Kidney (tissue), 14 donors: Measurements from ENCODE around the gene PNMA1. TPM values are rescaled to one million over a fixed set of nuclear protein-coding genes. Genes with fewer than 3 reads are reported as not detected.

Experiments used
- DNase-seq, 5 donors: peaks; one replicate each; pipeline ENCODE4 v3.0.0-alpha.2; 2013 to 2020
- FAIRE-seq: peaks from 2 replicates; lab custom pipeline; 2012; peaks lifted over from hg19 to GRCh38; lab: Jason Lieb, UNC
- H3K27ac ChIP-seq, 2 donors: one replicate each; pipeline ENCODE4 v1.7.0; 2013; ENCODE audit warnings: low read depth in 2 of 2, low read length in 2 of 2, inconsistent platforms in 1 of 2
- H3K27me3 ChIP-seq: one replicate; pipeline ENCODE4 v1.7.1; 2013; ENCODE audit warnings: low read length, inconsistent platforms; ENCODE audit not compliant: control insufficient read depth, insufficient read depth
- H3K36me3 ChIP-seq, 3 donors: one replicate each; pipeline versions ENCODE4 v1.7.0 to v1.7.1; 2013; ENCODE audit warnings: low read length in 3 of 3, control low read depth in 1 of 3, inconsistent platforms in 1 of 3; ENCODE audit not compliant: insufficient read depth in 3 of 3, control insufficient read depth in 2 of 3
- H3K4me1 ChIP-seq, 3 donors: one replicate each; pipeline versions ENCODE4 v1.7.0 to v1.7.1; 2013; ENCODE audit warnings: low read length in 3 of 3, inconsistent platforms in 1 of 3, low read depth in 1 of 3; ENCODE audit not compliant: control insufficient read depth in 2 of 3, insufficient read depth in 2 of 3
- H3K4me3 ChIP-seq, 3 donors: one replicate each; pipeline versions ENCODE4 v1.7.0 to v1.8.1; 2013; ENCODE audit warnings: low read length in 3 of 3, control low read depth in 1 of 3, inconsistent platforms in 1 of 3
- H3K9ac ChIP-seq, 3 donors: one replicate each; pipeline versions ENCODE4 v1.7.0 to v1.7.1; 2013; ENCODE audit warnings: low read length in 3 of 3, control low read depth in 1 of 3, inconsistent platforms in 1 of 3
- H3K9me3 ChIP-seq, 3 donors: one replicate each; pipeline versions ENCODE4 v1.7.0 to v1.7.1; 2013; ENCODE audit warnings: low read length in 3 of 3, control low read depth in 1 of 3, inconsistent platforms in 1 of 3; ENCODE audit not compliant: control insufficient read depth in 2 of 3, insufficient read depth in 1 of 3
- intact Hi-C: fragments of 100-400 bp; cut with DNase I; formaldehyde crosslinking; loops from one replicate; pipeline ENCODE4 v1.11.1; 2022
- polyA plus RNA-seq: library from polyadenylated mRNA; stranded (reverse); fragments of 350-450 nt; fragmentation: Illumina TruSeq; extraction: RNeasy Lipid Tissue Mini Kit (QIAGEN cat#74804); gene quantifications from one replicate; pipeline ENCODE4 v1.2.3, GENCODE V29; 2014; ENCODE audit warnings: low read depth, low replicate concordance; ENCODE audit not compliant: insufficient read depth
- total RNA-seq: library from RNA; stranded (reverse); fragmentation: NEBNext Ultra II Directional; extraction: Animal tissue kit (Norgen Biotek cat#: 25700); gene quantifications from one replicate; pipeline ENCODE4 v1.2.1, GENCODE V29; 2021
- TF ChIP-seq, protein P1 (sequence below): IDR thresholded peaks from 3 replicates; pipeline ENCODE4 v1.5.1; 2012; ENCODE audit warnings: mild to moderate bottlenecking, moderate library complexity, borderline replicate concordance; ENCODE audit not compliant: insufficient read depth; ENCODE audit errors: extremely low read depth
- donor health status: control.
- donor health status: control.
- donor health status: control.
- donor health status: control.
- donor health status: control.
- donor health status: DM: yes; HTN: yes; CAD: no.
- donor health status: Normal renal cell carcinoma (clear cell type).

PNMA1 gene
- total and polyA plus RNA-seq, 2 donors from 2014 or later = 34.6 to 53.1 TPM

- Histone ChIP-seq H3K4me1 (peaks cover 5 to 13% (median 12%) of the 10 kb centered on the region in 3 donors), H3K4me3 (peak overlapping the region in 1 of 3 donors; percentile 28), H3K27ac (peak overlapping the region; percentile 23 to 68), H3K9me3 (no peaks in the 10 kb centered on the region), H3K9ac (no peak overlapping the region), H3K36me3 (peaks cover 5 to 37% (median 12%) of the 10 kb centered on the region in 3 donors), H3K27me3 (no peaks in the 10 kb centered on the region)
- DNase-seq (peak in 4 of 5 donors; percentile 56 to 81 (median 74)), FAIRE-seq (no peak)
- TF ChIP-seq, protein P1, sequence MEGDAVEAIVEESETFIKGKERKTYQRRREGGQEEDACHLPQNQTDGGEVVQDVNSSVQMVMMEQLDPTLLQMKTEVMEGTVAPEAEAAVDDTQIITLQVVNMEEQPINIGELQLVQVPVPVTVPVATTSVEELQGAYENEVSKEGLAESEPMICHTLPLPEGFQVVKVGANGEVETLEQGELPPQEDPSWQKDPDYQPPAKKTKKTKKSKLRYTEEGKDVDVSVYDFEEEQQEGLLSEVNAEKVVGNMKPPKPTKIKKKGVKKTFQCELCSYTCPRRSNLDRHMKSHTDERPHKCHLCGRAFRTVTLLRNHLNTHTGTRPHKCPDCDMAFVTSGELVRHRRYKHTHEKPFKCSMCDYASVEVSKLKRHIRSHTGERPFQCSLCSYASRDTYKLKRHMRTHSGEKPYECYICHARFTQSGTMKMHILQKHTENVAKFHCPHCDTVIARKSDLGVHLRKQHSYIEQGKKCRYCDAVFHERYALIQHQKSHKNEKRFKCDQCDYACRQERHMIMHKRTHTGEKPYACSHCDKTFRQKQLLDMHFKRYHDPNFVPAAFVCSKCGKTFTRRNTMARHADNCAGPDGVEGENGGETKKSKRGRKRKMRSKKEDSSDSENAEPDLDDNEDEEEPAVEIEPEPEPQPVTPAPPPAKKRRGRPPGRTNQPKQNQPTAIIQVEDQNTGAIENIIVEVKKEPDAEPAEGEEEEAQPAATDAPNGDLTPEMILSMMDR = no peak
- intact Hi-C loops = no loop called here
Observed at GRCh38 chr14:73717266-73717665, 3.1 kb upstream of the PNMA1 start.

- no peak for FAIRE-seq
- no peak for DNase-seq
- intact Hi-C loops = no loop called here
- Histone ChIP-seq H3K9me3 (no peaks in the 10 kb centered on the region), H3K27me3 (no peaks in the 10 kb centered on the region), H3K4me1 (peaks cover 5 to 15% (median 13%) of the 10 kb centered on the region in 3 donors), H3K4me3 (no peak overlapping the region), H3K27ac (no peak overlapping the region), H3K36me3 (peaks cover 2 to 22% (median 7%) of the 10 kb centered on the region in 3 donors), H3K9ac (no peak overlapping the region)
- TF ChIP-seq, protein P1 = no peak
Observed at GRCh38 chr14:73715707-73716106, 1.5 kb upstream of the PNMA1 start.

DNA sequence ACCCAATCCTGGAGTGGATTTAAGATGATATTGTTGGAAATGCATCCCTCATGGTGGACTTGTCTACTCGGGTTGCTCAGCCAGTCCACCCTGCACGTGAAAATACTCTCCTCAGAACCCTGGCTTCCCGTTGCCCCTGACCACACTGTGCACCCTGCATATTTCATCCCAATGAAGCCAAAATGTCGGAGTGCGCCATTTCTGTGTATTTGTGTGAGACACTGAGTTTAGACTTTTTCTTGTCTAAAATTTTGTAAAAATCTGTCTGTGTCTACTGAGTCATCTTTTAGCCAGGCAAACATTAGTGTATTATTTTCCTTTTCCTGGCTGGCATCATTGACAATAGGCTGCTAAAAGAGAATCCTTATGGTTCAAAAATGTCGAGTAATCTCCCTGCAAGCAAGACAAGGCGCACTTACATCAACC is 485 bp upstream of the PNMA1 start:
- no peak overlapping the region for H3K27ac ChIP-seq
- FAIRE-seq = no peak
- peaks cover 5 to 15% (median 13%) of the 10 kb centered on the region in 3 donors for H3K4me1 ChIP-seq
- peak overlapping the region; percentile 30 to 95 (median 60) for H3K4me3 ChIP-seq
- peak overlapping the region in 1 of 3 donors; percentile 45 for H3K9ac ChIP-seq
- DNase-seq = peak in 1 of 5 donors; percentile 64
- no peaks in the 10 kb centered on the region for H3K9me3 ChIP-seq
- peaks cover 2 to 16% (median 2%) of the 10 kb centered on the region in 3 donors for H3K36me3 ChIP-seq
- intact Hi-C loops = no loop called here
- TF ChIP-seq, protein P1 = no peak
- H3K27me3 ChIP-seq = no peaks in the 10 kb centered on the region
